HUES64 (cell line): ENCODE measurements around the gene SLC2A11.
"Not testable (repeated sequence)": the region's sequence is repeated elsewhere in the genome, so short reads cannot be mapped to it uniquely, and the experiment has no call there.

Experiments
- H3K27ac ChIP-seq: 2 replicates; pipeline ENCODE4 v1.7.0; 2013; ENCODE audit warnings: low read depth, low read length, inconsistent platforms
- H3K27me3 ChIP-seq: 2 replicates; pipeline ENCODE4 v1.6.1; 2013; ENCODE audit warnings: mild to moderate bottlenecking, low read length; ENCODE audit not compliant: insufficient read depth
- H3K36me3 ChIP-seq: 2 replicates; pipeline ENCODE4 v1.6.1; 2013; ENCODE audit warnings: mild to moderate bottlenecking, low read length; ENCODE audit not compliant: insufficient read depth
- H3K4me1 ChIP-seq: 2 replicates; pipeline ENCODE4 v1.6.1; 2013; ENCODE audit warnings: mild to moderate bottlenecking, low read length, moderate library complexity; ENCODE audit not compliant: insufficient read depth
- H3K4me3 ChIP-seq: 2 replicates; pipeline ENCODE4 v1.5.1; 2013; ENCODE audit warnings: mild to moderate bottlenecking, low read length, moderate library complexity
- H3K9ac ChIP-seq: 2 replicates; pipeline ENCODE4 v1.6.1; 2013; ENCODE audit warnings: mild to moderate bottlenecking, low read depth, low read length
- H3K9me3 ChIP-seq: 2 replicates; pipeline ENCODE4 v1.6.1; 2013; ENCODE audit warnings: low read depth, low read length; ENCODE audit not compliant: insufficient read depth
- WGBS: fragments of 150-250, 120-280 bp; methylation state at CpG from one replicate; pipeline ENCODE4 v1.1.7; 2013; ENCODE audit warnings: missing lambda C conversion rate; 5-methylcytosine and 5-hydroxymethylcytosine counted together

Gene SLC2A11

GRCh38 chr22:23847991-23848864 lies 9.4 kb upstream of the SLC2A11 start:
- Histone ChIP-seq H3K27ac (peak overlapping the region; percentile 45; the same call in 1 of the 2 replicates), H3K9ac (no peak overlapping the region), H3K4me1 (peaks cover 10% of the 10 kb centered on the region), H3K27me3 (peaks cover 9% of the 10 kb centered on the region; the same call in 1 of the 2 replicates), H3K9me3 (no peaks in the 10 kb centered on the region), H3K36me3 (no peaks in the 10 kb centered on the region), H3K4me3 (no peak overlapping the region)
- WGBS: 52% methylated on average over 24 of the region's 24 CpGs

- WGBS: 29% methylated on average over 61 of the region's 62 CpGs
- H3K27me3 ChIP-seq: peaks cover 9% of the 10 kb centered on the region; the same call in 1 of the 2 replicates
- peaks cover 10% of the 10 kb centered on the region for H3K4me1 ChIP-seq
- H3K27ac ChIP-seq: no peak overlapping the region
- H3K9me3 ChIP-seq: no peaks in the 10 kb centered on the region
- H3K4me3 ChIP-seq: no peak overlapping the region
- peak overlapping the region; percentile 43 for H3K9ac ChIP-seq
- no peaks in the 10 kb centered on the region for H3K36me3 ChIP-seq
Observed at GRCh38 chr22:23849009-23850006, 8.4 kb upstream of the SLC2A11 start.

GRCh38 chr22:23850136-23850611 lies 7.5 kb upstream of the SLC2A11 start:
- Histone ChIP-seq H3K9me3 (no peaks in the 10 kb centered on the region), H3K36me3 (no peaks in the 10 kb centered on the region), H3K4me1 (peaks cover 10% of the 10 kb centered on the region), H3K4me3 (no peak overlapping the region), H3K27ac (no peak overlapping the region), H3K27me3 (peaks cover 9% of the 10 kb centered on the region; the same call in 1 of the 2 replicates), H3K9ac (no peak overlapping the region)
- 94% methylated on average over 16 of the region's 16 CpGs for WGBS

- no peaks in the 10 kb centered on the region for H3K36me3 ChIP-seq
- H3K9ac ChIP-seq: peak overlapping the region; percentile 54
- H3K27ac ChIP-seq: peak overlapping the region; percentile 84; the same call in 1 of the 2 replicates
- H3K9me3 ChIP-seq: no peaks in the 10 kb centered on the region
- peak overlapping the region; percentile 73 for H3K4me3 ChIP-seq
- no peaks in the 10 kb centered on the region; the same call in 1 of the 2 replicates for H3K27me3 ChIP-seq
- 2% methylated on average over 55 of the region's 58 CpGs for WGBS
- peaks cover 13% of the 10 kb centered on the region; the same call in 1 of the 2 replicates for H3K4me1 ChIP-seq
Observed at GRCh38 chr22:23856721-23857605, 712 bp upstream of the SLC2A11 start.

GRCh38 chr22:23858484-23858815 lies 775 bp downstream of the SLC2A11 start:
- no peaks in the 10 kb centered on the region; the same call in 1 of the 2 replicates for H3K27me3 ChIP-seq
- no peaks in the 10 kb centered on the region for H3K36me3 ChIP-seq
- H3K4me3 ChIP-seq: peak overlapping the region; percentile 73
- no peak overlapping the region for H3K27ac ChIP-seq
- H3K9ac ChIP-seq: 0 out of 2 replicates have a peak overlapping the region, but pooled peaks have one; percentile 66
- WGBS: 30% methylated on average over 4 of the region's 7 CpGs
- peaks cover 13% of the 10 kb centered on the region; the same call in 1 of the 2 replicates for H3K4me1 ChIP-seq
- H3K9me3 ChIP-seq: no peaks in the 10 kb centered on the region

GRCh38 chr22:23859201-23859600 lies 1.5 kb downstream of the SLC2A11 start:
- no peaks in the 10 kb centered on the region for H3K36me3 ChIP-seq
- no peak overlapping the region for H3K27ac ChIP-seq
- no peaks in the 10 kb centered on the region; the same call in 1 of the 2 replicates for H3K27me3 ChIP-seq
- no peak overlapping the region; the same call in 1 of the 2 replicates for H3K4me3 ChIP-seq
- no peaks in the 10 kb centered on the region for H3K9me3 ChIP-seq
- no peak overlapping the region for H3K9ac ChIP-seq
- WGBS: 97% methylated on average over 4 of the region's 4 CpGs
- H3K4me1 ChIP-seq: peaks cover 13% of the 10 kb centered on the region; the same call in 1 of the 2 replicates

GRCh38 chr22:23860187-23860586 lies 2.5 kb downstream of the SLC2A11 start:
- H3K9ac ChIP-seq, H3K27ac ChIP-seq, H3K4me3 ChIP-seq, H3K27me3 ChIP-seq, H3K36me3 ChIP-seq, H3K9me3 ChIP-seq: not testable (repeated sequence)
- WGBS: 91% methylated on average over 8 of the region's 8 CpGs
- H3K4me1 ChIP-seq: peaks cover 13% of the 10 kb centered on the region; the same call in 1 of the 2 replicates

- 92% methylated on average over 3 of the region's 3 CpGs for WGBS
- Histone ChIP-seq H3K9ac (no peak overlapping the region), H3K36me3 (no peaks in the 10 kb centered on the region), H3K4me3 (no peak overlapping the region), H3K27me3 (no peaks in the 10 kb centered on the region), H3K27ac (no peak overlapping the region), H3K9me3 (no peaks in the 10 kb centered on the region), H3K4me1 (peaks cover 9% of the 10 kb centered on the region; the same call in 1 of the 2 replicates)
Observed at GRCh38 chr22:23862103-23862502, 4.4 kb downstream of the SLC2A11 start.

- H3K36me3 ChIP-seq: peaks cover 15% of the 10 kb centered on the region; the same call in 1 of the 2 replicates
- H3K27ac ChIP-seq, H3K27me3 ChIP-seq, H3K9ac ChIP-seq, H3K4me3 ChIP-seq, H3K9me3 ChIP-seq, H3K4me1 ChIP-seq: not testable (repeated sequence)
- WGBS: 83% methylated on average over 11 of the region's 11 CpGs
Observed at GRCh38 chr22:23864499-23865154, 7.0 kb downstream of the SLC2A11 start.

- H3K9me3 ChIP-seq: no peaks in the 10 kb centered on the region
- no peaks in the 10 kb centered on the region for H3K4me1 ChIP-seq
- no peak overlapping the region for H3K4me3 ChIP-seq
- no peaks in the 10 kb centered on the region for H3K27me3 ChIP-seq
- no peak overlapping the region for H3K9ac ChIP-seq
- 88% methylated on average over 4 of the region's 4 CpGs for WGBS
- peaks cover 21% of the 10 kb centered on the region for H3K36me3 ChIP-seq
- H3K27ac ChIP-seq: no peak overlapping the region
Observed at GRCh38 chr22:23868580-23868979, 10.9 kb downstream of the SLC2A11 start.
